WERI-Rb-1 (cell line): ENCODE data around the gene TLR3.
"Not testable (repeated sequence)": the region's sequence is repeated elsewhere in the genome, so short reads cannot be mapped to it uniquely, and the experiment has no call there.

Experiments used
- DNase-seq: peaks from one replicate; pipeline ENCODE4 v3.0.0-alpha.2; 2020
- H3K27ac ChIP-seq: fragments of 250-450 bp; sonication (Bioruptor Pico); 2 replicates; pipeline ENCODE4 v1.5.1; 2020; ENCODE audit warnings: mild to moderate bottlenecking, moderate library complexity
- H3K27me3 ChIP-seq: fragments of 250-450 bp; sonication (Bioruptor Pico); 2 replicates; pipeline ENCODE4 v1.5.1; 2021; ENCODE audit warnings: mild to moderate bottlenecking, low read depth, moderate library complexity; ENCODE audit not compliant: insufficient read depth, severe bottlenecking
- H3K36me3 ChIP-seq: fragments of 250-450 bp; sonication (Bioruptor Pico); 2 replicates; pipeline ENCODE4 v1.5.1; 2020; ENCODE audit warnings: mild to moderate bottlenecking, moderate library complexity
- H3K4me3 ChIP-seq: 2 replicates; pipeline ENCODE4 v1.5.1; 2011; ENCODE audit warnings: low read depth, mild to moderate bottlenecking, control low read depth, low read length
- H3K9me3 ChIP-seq: fragments of 250-450 bp; sonication (Bioruptor Pico); 2 replicates; pipeline ENCODE4 v1.5.1; 2021; ENCODE audit warnings: mild to moderate bottlenecking, moderate library complexity; ENCODE audit not compliant: severe bottlenecking
- CTCF ChIP-seq: IDR thresholded peaks from 2 replicates; pipeline ENCODE4 v1.5.1; 2011; ENCODE audit warnings: low read depth, mild to moderate bottlenecking, control low read depth, inconsistent platforms, low read length

The TLR3 gene

GRCh38 chr4:186030399-186030775, 38.6 kb upstream of the TLR3 start:
- no peak overlapping the region for H3K4me3 ChIP-seq
- no peaks in the 10 kb centered on the region for H3K27me3 ChIP-seq
- peak overlapping the region; percentile 8; the same call in 1 of the 2 replicates for H3K27ac ChIP-seq
- H3K9me3 ChIP-seq = peaks cover 2% of the 10 kb centered on the region
- TF ChIP-seq CTCF = no peak
- no peak for DNase-seq
- H3K36me3 ChIP-seq = no peaks in the 10 kb centered on the region

GRCh38 chr4:186030795-186031194, 38.2 kb upstream of the TLR3 start:
- H3K27me3 ChIP-seq = no peaks in the 10 kb centered on the region
- DNase-seq = no peak
- H3K9me3 ChIP-seq = peaks cover 2% of the 10 kb centered on the region
- no peaks in the 10 kb centered on the region for H3K36me3 ChIP-seq
- TF ChIP-seq CTCF = no peak
- H3K4me3 ChIP-seq = no peak overlapping the region
- H3K27ac ChIP-seq = no peak overlapping the region

- peak; percentile 56 for DNase-seq
These were observed 36.7 kb upstream of the TLR3 start for GRCh38 chr4:186032259-186032658.

DNA sequence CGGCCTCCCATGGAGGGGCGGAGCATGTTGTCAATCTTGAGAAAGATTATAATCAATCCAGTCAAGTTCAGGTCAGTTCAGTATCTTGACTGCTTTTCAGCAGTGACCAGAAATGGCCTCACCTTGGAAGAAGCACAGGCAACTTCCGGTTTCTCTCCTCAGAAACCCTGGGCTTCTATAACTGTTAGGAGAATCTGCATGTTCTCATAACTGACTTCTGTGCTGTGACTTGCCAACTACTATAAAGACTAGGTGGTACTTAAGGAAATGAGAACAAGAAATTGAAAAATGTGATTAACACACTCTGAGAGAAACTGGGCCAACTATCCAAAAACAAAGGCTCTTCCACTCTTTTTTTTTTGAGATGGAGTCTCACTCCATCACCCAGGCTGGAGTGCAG, 35.9 kb upstream of the TLR3 start:
- H3K27me3 ChIP-seq = no peaks in the 10 kb centered on the region
- H3K4me3 ChIP-seq = no peak overlapping the region
- no peaks in the 10 kb centered on the region for H3K36me3 ChIP-seq
- no peak for DNase-seq
- H3K9me3 ChIP-seq = peaks cover 2% of the 10 kb centered on the region
- no peak for TF ChIP-seq CTCF
- no peak overlapping the region for H3K27ac ChIP-seq

More at GRCh38 chr4:186032259-186032658, 36.7 kb upstream of the TLR3 start:
- Histone ChIP-seq H3K27ac (no peak overlapping the region), H3K36me3 (no peaks in the 10 kb centered on the region), H3K9me3 (peaks cover 2% of the 10 kb centered on the region), H3K4me3 (no peak overlapping the region), H3K27me3 (no peaks in the 10 kb centered on the region)
- TF ChIP-seq CTCF = peak; percentile 46; the same call in 1 of the 2 replicates

GRCh38 chr4:186034613-186035012, 34.3 kb upstream of the TLR3 start:
- H3K9me3 ChIP-seq, H3K27ac ChIP-seq, H3K4me3 ChIP-seq, DNase-seq, H3K27me3 ChIP-seq, H3K36me3 ChIP-seq: not testable (repeated sequence)

- Histone ChIP-seq H3K9me3 (peaks cover 2% of the 10 kb centered on the region), H3K36me3 (no peaks in the 10 kb centered on the region), H3K27me3 (no peaks in the 10 kb centered on the region), H3K27ac (no peak overlapping the region), H3K4me3 (no peak overlapping the region)
- TF ChIP-seq CTCF = no peak
- no peak for DNase-seq
These were observed 31.9 kb upstream of the TLR3 start for GRCh38 chr4:186036976-186037581.
